Ovary (tissue), 9 donors: ENCODE data around the gene LGALSL. TPM values are rescaled to one million over a fixed set of nuclear protein-coding genes. Genes with fewer than 3 reads are reported as not detected.

Source experiments
- DNase-seq, 5 donors: peaks; one replicate each; pipeline ENCODE4 v3.0.0-alpha.2; 2019 to 2020
- H3K27ac ChIP-seq, 2 donors: fragments of 200-600 bp; one replicate each; pipeline versions ENCODE4 v1.5.1 to v1.8.0; 2019 to 2022
- H3K27me3 ChIP-seq: fragments of 200-600 bp; one replicate; pipeline ENCODE4 v1.8.0; 2022
- H3K36me3 ChIP-seq: fragments of 200-600 bp; sonication (generic); one replicate; pipeline ENCODE4 v1.5.1; 2019
- H3K4me1 ChIP-seq: one replicate; pipeline ENCODE4 v1.8.1; 2013; ENCODE audit warnings: mild to moderate bottlenecking, moderate library complexity; ENCODE audit not compliant: insufficient read depth
- H3K4me3 ChIP-seq: fragments of 200-600 bp; sonication (generic); one replicate; pipeline ENCODE4 v1.5.1; 2017
- H3K9me3 ChIP-seq, 2 donors: fragments of 200-600 bp in 1 of 2; sonication (generic) in 1 of 2; one replicate each; pipeline versions ENCODE4 v1.5.1 to v1.8.1; 2013 to 2019; ENCODE audit warnings: mild to moderate bottlenecking in 1 of 2, moderate library complexity in 1 of 2
- EP300 ChIP-seq: sonication (generic); formaldehyde crosslinking; IDR thresholded peaks from one replicate; pipeline ENCODE4 v1.6.1; 2017; ENCODE audit warnings: antibody characterized with exemption
- POLR2A ChIP-seq: fragments of 450-650 bp; IDR thresholded peaks from one replicate; pipeline ENCODE4 v1.6.1; 2017; ENCODE audit warnings: antibody characterized with exemption, mild to moderate bottlenecking, moderate library complexity
- WGBS, 3 donors: extraction: QIAGEN DNeasy Blood & Tissue Kit in 1 of 3; methylation state at CpG; one replicate each; pipeline versions ENCODE4 v1.1.5 to v1.1.7; 2013 to 2017; 5-methylcytosine and 5-hydroxymethylcytosine counted together
- intact Hi-C, 4 donors: fragments of 100-400 bp; cut with DNase I; formaldehyde crosslinking; loops; one replicate each; pipeline versions ENCODE4 v1.11.0 to v1.15.1; 2022 to 2023
- polyA plus RNA-seq, 2 donors: library from polyadenylated mRNA; stranded (reverse); fragments of 200-250 nt in 1 of 2; fragments of 350-450 nt in 1 of 2; fragmentation: Illumina TruSeq in 1 of 2; extraction: RNeasy Lipid Tissue Mini Kit (QIAGEN cat#74804) in 1 of 2; gene quantifications; one replicate each; pipeline ENCODE4 v1.2.3, GENCODE V29; 2013 to 2014
- total RNA-seq, 7 donors: library from RNA; depleted of rRNA in 2 of 7; stranded (reverse); fragments of >200 nt in 2 of 7; fragmentation: NEBNext Ultra II Directional in 3 of 7; extraction: Animal tissue kit (Norgen Biotek cat#: 25700) in 3 of 7; gene quantifications; one replicate each; pipeline versions ENCODE4 v1.1.0 to v1.2.4, GENCODE V29; 2016 to 2023
- TF ChIP-seq, protein P1 (sequence below), 3 donors: fragments of 450-650 bp in 2 of 3; fragments of 200-600 bp in 1 of 3; IDR thresholded peaks; one replicate each; pipeline versions ENCODE4 v1.5.1 to v1.8.0; 2016 to 2022; ENCODE audit warnings: antibody characterized with exemption in 3 of 3, mild to moderate bottlenecking in 1 of 3
- donor health status: DM: no; HTN: no; CAD: no; lungs with moderate emphysema.
- donor health status: DM: no; HTN: no; CAD: no.
- donor health status: Bipolar disorder and iron deficiency.
- donor health status: DM: yes; HTN: yes; CAD: no.
- donor health status: DM: no; HTN: no; CAD: no.
- donor health status: DM: yes; HTN: yes; CAD: no.

LGALSL gene
- total and polyA plus RNA-seq, 9 donors, result 6.8 to 22.0 (median 15.5) TPM

DNA sequence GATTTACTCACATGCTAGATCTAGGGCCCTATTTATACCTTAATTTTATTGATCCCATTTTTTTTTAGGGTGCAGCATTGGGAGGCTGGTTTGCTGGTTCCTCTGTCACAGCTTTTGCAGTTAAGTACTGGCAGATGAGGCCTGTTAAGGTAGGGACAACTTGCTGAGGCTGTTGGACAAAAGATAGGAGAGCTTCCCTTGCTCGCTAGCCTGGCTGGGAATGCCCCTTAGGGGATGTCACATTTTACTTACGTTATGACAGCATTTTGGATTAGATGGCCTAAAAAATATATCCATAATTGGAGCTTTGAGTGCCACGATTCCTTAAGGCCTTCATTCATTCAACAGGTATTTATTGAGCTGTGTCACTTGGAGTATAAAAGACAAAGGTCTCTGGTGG lies 8.2 kb downstream of the LGALSL start:
- H3K4me3 ChIP-seq, result no peak overlapping the region
- no peaks in the 10 kb centered on the region for H3K9me3 ChIP-seq
- H3K36me3 ChIP-seq, result no peaks in the 10 kb centered on the region
- TF ChIP-seq EP300 (no peak), POLR2A (no peak)
- TF ChIP-seq, protein P1, sequence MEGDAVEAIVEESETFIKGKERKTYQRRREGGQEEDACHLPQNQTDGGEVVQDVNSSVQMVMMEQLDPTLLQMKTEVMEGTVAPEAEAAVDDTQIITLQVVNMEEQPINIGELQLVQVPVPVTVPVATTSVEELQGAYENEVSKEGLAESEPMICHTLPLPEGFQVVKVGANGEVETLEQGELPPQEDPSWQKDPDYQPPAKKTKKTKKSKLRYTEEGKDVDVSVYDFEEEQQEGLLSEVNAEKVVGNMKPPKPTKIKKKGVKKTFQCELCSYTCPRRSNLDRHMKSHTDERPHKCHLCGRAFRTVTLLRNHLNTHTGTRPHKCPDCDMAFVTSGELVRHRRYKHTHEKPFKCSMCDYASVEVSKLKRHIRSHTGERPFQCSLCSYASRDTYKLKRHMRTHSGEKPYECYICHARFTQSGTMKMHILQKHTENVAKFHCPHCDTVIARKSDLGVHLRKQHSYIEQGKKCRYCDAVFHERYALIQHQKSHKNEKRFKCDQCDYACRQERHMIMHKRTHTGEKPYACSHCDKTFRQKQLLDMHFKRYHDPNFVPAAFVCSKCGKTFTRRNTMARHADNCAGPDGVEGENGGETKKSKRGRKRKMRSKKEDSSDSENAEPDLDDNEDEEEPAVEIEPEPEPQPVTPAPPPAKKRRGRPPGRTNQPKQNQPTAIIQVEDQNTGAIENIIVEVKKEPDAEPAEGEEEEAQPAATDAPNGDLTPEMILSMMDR (IDR thresholded peaks at IDR 0.05), result no peak
- no peaks in the 10 kb centered on the region for H3K4me1 ChIP-seq
- intact Hi-C loops, result no loop called here
- H3K27me3 ChIP-seq, result no peaks in the 10 kb centered on the region
- 92 to 95% (median 93%) methylated on average over 3 of the region's 3 CpGs for WGBS, 3 donors
- no peak for DNase-seq
- H3K27ac ChIP-seq, result no peak overlapping the region

DNA sequence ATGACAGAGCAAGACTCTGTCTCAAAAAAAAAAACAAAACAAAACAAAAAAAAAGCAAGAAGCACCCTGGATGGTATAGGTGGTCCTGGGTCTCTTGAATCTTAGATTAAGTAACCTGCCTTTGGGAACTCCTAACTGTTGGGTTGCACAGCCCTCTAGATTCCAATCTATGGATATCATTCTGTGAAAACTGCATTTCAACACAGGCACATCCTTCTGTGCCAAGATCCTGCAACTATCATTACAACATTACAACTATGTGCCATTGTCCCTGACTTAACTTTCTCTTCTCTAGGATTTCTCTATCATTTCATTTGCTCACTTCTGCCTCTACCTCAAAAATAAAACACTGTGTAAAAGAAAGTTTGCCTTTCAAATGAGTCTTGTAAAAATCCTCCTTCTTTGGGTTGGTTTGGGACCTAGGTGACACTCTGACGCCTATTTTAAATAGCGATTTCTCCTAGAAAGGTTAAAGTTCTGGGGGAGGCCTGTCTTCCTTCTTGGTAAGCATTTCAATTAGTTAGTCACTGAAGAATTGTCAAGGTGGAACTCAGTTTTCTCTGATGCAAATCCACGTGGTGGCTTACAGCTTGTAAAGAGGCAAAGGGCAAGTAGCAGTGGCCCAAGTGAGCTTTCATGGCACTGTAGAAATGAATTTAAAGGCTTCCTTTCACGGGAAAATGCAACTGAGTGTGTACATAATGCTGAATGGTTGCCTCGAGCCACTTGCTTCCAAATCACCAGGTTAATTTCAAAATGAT lies 9.2 kb downstream of the LGALSL start:
- intact Hi-C loops, result no loop called here
- WGBS, 3 donors, result 64 to 69% (median 67%) methylated on average over 5 of the region's 5 CpGs
- no peak for DNase-seq
- Histone ChIP-seq H3K4me3 (no peak overlapping the region), H3K27ac (no peak overlapping the region), H3K4me1 (no peaks in the 10 kb centered on the region), H3K36me3 (no peaks in the 10 kb centered on the region), H3K27me3 (no peaks in the 10 kb centered on the region), H3K9me3 (no peaks in the 10 kb centered on the region)
- TF ChIP-seq, protein P1 (IDR thresholded peaks at IDR 0.05), result no peak
- no peak for TF ChIP-seq POLR2A
- TF ChIP-seq EP300, result no peak

DNA sequence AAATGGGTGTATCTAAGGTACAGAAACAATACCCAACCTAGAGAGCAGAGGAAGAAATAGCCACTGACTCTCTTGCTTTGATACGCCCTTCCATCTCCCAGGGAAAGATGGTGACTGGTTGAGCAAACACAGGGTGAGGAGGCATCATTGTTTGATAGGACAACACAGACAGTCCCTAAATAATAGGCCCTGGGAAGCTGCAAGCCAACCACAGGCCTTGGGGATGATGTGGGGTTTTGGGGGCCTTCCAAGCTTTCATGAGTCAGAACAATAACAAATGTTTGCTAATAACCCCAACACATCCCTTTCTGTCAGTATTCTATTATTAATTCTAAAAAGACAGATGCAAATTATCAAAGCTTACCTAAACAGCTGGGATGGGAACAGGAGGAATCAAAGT lies 9.8 kb downstream of the LGALSL start:
- H3K9me3 ChIP-seq, result no peaks in the 10 kb centered on the region
- H3K27me3 ChIP-seq, result no peaks in the 10 kb centered on the region
- no peaks in the 10 kb centered on the region for H3K36me3 ChIP-seq
- peak in 3 of 5 donors; percentile 25 to 37 (median 31) for DNase-seq
- no peak overlapping the region for H3K4me3 ChIP-seq
- no peak overlapping the region for H3K27ac ChIP-seq
- TF ChIP-seq, protein P1 (IDR thresholded peaks at IDR 0.05), result no peak
- TF ChIP-seq EP300, result no peak
- no peak for TF ChIP-seq POLR2A
- 82 to 92% (median 89%) methylated on average over 1 of the region's 1 CpG for WGBS, 3 donors
- H3K4me1 ChIP-seq, result no peaks in the 10 kb centered on the region
- intact Hi-C loops, result no loop called here

DNA sequence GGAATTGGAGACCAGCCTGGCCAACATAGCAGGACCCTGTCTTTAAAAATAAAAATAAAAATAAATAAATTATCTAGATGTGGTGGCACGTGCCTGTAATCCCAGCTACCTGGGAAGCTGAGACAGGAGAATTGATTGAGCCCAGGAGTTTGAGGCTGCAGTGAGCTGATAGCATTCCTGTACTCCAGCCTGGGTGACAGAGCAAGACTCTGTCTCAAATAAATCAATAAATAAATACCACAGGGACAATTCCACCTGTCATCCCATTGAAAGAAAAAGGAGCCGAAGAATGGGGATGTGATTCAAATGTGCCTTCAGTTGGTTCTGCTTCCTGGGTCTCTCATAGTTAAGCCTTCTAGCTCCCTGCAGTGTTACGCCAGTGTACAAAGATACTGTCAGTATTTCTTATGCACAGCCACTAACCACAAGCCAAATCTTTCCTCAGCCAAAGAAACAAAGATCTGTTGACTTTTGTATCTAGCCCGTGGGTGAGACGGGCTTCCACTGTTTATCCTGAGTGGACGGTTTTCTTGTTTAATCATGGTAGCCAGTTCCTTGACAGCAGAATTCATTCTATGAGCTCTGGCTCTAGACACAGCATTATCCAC lies 12.6 kb downstream of the LGALSL start:
- WGBS, 3 donors, result 60 to 66% (median 62%) methylated on average over 6 of the region's 6 CpGs

More for the DNA sequence above, 12.6 kb downstream of the LGALSL start:
- Histone ChIP-seq H3K9me3 (no peaks in the 10 kb centered on the region), H3K4me3 (no peak overlapping the region), H3K4me1 (no peaks in the 10 kb centered on the region), H3K27ac (no peak overlapping the region), H3K36me3 (no peaks in the 10 kb centered on the region), H3K27me3 (no peaks in the 10 kb centered on the region)
- TF ChIP-seq, protein P1 (IDR thresholded peaks at IDR 0.05), result no peak
- TF ChIP-seq POLR2A, result no peak
- TF ChIP-seq EP300, result no peak
- DNase-seq, result no peak
- intact Hi-C loops, result no loop called here
